ENCODE data around the gene VGF. TPM values are rescaled to one million over a fixed set of nuclear protein-coding genes. Genes with fewer than 3 reads are reported as not detected.

VGF gene
- total RNA-seq, 1 donor from 2014 or later, result 0.16 TPM

DNA sequence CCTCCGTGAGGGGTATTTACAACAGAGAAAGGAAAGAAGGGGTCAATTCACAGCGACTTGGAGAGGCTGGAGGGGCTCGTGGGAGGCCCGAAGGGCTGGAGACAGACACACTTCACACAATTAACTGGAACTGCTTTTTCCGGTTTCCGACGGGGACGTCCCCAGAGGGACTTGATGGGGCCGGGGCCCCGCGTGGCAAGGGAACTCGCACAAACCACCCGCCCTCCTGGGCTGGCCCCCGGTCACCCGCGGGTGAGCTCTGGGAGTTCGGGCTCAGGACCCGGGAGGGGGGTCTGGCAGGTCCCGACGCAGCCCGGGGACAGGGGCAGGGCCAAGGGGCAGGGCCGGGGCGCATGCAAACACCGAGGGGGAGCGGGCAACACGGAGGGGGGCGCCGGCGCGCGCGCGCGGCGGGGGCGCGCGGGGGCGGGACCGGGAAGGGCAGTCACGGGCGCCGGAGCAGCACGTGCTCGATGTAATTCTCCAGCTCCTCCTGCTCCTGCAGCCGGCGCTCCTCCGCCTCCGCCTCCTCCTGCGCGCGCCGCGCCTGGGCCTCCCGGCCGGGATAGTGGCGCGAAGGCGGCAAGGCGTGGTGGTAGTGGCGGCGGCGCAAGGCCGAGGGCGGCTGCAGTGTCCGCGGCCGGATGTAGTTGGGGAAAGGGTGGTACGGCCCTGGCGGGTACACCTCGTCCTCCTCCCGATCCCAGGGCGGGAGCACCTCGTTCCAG is 2.7 kb downstream of the VGF start:
- TF ChIP-seq, protein P1, sequence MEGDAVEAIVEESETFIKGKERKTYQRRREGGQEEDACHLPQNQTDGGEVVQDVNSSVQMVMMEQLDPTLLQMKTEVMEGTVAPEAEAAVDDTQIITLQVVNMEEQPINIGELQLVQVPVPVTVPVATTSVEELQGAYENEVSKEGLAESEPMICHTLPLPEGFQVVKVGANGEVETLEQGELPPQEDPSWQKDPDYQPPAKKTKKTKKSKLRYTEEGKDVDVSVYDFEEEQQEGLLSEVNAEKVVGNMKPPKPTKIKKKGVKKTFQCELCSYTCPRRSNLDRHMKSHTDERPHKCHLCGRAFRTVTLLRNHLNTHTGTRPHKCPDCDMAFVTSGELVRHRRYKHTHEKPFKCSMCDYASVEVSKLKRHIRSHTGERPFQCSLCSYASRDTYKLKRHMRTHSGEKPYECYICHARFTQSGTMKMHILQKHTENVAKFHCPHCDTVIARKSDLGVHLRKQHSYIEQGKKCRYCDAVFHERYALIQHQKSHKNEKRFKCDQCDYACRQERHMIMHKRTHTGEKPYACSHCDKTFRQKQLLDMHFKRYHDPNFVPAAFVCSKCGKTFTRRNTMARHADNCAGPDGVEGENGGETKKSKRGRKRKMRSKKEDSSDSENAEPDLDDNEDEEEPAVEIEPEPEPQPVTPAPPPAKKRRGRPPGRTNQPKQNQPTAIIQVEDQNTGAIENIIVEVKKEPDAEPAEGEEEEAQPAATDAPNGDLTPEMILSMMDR (IDR thresholded peaks at IDR 0.05), result no peak

DNA sequence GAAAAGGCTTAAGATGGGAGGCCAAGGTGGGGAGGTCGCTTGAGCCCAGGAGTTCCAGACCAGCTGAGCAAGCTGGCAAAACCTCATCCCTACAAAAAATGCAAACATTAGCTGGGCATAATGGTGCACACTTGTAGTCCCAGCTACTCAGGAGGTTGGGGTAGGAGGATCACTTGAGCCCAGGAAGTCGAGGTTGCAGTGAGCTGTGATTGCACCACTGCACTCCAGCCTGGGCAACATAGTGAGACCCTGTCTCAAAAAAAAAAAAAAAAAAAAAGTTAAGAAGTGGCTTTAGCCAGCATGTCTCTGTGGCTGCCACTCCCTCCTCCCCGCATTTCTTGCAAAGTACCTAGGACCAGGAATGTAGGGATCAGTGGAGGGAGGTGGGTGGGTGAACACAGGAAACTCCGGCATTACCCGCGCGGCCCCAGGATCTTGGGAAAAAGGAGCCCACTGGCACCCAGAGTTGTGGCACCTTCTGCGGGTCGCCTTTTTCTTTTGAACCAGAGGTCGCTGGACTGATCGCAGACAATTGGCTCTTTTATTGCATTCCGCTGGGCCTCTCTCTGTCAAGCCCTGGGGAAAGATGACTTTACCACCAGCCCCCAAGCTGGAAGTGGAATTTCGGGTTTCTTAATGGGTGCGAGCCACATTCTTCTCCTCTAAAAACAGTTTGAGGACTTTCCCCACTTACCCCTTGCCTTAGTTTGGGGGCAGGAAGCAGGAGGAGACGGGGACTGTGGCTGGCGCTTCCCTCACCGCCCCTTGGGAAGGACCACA is 3.5 kb downstream of the VGF start:
- TF ChIP-seq, protein P1 (IDR thresholded peaks at IDR 0.05), result no peak
- Mint-ChIP-seq H3K4me3 (ENCODE audit: unreplicated experiment) (peak overlapping the region; percentile 68), H3K36me3 (ENCODE audit: unreplicated experiment) (peaks cover 13% of the 10 kb centered on the region), H3K4me1 (ENCODE audit: unreplicated experiment) (peaks cover 28% of the 10 kb centered on the region), H3K27me3 (ENCODE audit: unreplicated experiment) (peaks cover 22% of the 10 kb centered on the region), H3K27ac (ENCODE audit: unreplicated experiment) (no peak overlapping the region), H3K9me3 (ENCODE audit: unreplicated experiment) (no peaks in the 10 kb centered on the region)
- DNase-seq (ENCODE audit: extremely low spot score, unreplicated experiment), result no peak

More for the DNA sequence above, 2.7 kb downstream of the VGF start:
- H3K4me1 Mint-ChIP-seq (ENCODE audit: unreplicated experiment), result peaks cover 31% of the 10 kb centered on the region
- H3K9me3 Mint-ChIP-seq (ENCODE audit: unreplicated experiment), result no peaks in the 10 kb centered on the region
- no peak overlapping the region for H3K27ac Mint-ChIP-seq (ENCODE audit: unreplicated experiment)
- H3K36me3 Mint-ChIP-seq (ENCODE audit: unreplicated experiment), result peaks cover 11% of the 10 kb centered on the region
- peak overlapping the region; percentile 68 for H3K4me3 Mint-ChIP-seq (ENCODE audit: unreplicated experiment)
- H3K27me3 Mint-ChIP-seq (ENCODE audit: unreplicated experiment), result peaks cover 30% of the 10 kb centered on the region
- peak; percentile 88 for DNase-seq (ENCODE audit: extremely low spot score, unreplicated experiment)

DNA sequence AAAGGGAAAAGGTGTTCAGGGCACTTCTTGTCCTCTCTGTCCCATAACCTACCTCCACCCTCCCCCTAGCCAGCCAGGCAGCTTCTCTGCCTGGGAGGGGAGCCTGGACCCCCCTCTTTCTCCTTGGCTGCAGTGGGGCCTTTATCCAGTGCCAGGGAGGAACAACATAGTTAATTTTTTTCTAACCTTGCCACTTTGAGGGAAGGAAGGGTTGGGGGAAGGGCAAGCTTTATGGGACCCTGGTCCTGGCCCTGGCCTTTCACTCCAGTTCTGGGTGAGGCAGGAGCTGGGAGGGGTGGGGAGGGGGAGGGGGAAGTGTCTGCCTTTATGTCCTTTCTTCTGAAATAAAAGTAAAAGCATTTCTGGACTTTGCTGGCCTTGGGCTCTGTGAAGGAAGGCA is 4.5 kb downstream of the VGF start:
- H3K4me3 Mint-ChIP-seq (ENCODE audit: unreplicated experiment), result no peak overlapping the region
- TF ChIP-seq, protein P1 (IDR thresholded peaks at IDR 0.05), result no peak
- H3K9me3 Mint-ChIP-seq (ENCODE audit: unreplicated experiment), result no peaks in the 10 kb centered on the region
- peaks cover 25% of the 10 kb centered on the region for H3K4me1 Mint-ChIP-seq (ENCODE audit: unreplicated experiment)
- peaks cover 15% of the 10 kb centered on the region for H3K27me3 Mint-ChIP-seq (ENCODE audit: unreplicated experiment)
- H3K36me3 Mint-ChIP-seq (ENCODE audit: unreplicated experiment), result peaks cover 18% of the 10 kb centered on the region
- no peak overlapping the region for H3K27ac Mint-ChIP-seq (ENCODE audit: unreplicated experiment)
- DNase-seq (ENCODE audit: extremely low spot score, unreplicated experiment), result no peak

DNA sequence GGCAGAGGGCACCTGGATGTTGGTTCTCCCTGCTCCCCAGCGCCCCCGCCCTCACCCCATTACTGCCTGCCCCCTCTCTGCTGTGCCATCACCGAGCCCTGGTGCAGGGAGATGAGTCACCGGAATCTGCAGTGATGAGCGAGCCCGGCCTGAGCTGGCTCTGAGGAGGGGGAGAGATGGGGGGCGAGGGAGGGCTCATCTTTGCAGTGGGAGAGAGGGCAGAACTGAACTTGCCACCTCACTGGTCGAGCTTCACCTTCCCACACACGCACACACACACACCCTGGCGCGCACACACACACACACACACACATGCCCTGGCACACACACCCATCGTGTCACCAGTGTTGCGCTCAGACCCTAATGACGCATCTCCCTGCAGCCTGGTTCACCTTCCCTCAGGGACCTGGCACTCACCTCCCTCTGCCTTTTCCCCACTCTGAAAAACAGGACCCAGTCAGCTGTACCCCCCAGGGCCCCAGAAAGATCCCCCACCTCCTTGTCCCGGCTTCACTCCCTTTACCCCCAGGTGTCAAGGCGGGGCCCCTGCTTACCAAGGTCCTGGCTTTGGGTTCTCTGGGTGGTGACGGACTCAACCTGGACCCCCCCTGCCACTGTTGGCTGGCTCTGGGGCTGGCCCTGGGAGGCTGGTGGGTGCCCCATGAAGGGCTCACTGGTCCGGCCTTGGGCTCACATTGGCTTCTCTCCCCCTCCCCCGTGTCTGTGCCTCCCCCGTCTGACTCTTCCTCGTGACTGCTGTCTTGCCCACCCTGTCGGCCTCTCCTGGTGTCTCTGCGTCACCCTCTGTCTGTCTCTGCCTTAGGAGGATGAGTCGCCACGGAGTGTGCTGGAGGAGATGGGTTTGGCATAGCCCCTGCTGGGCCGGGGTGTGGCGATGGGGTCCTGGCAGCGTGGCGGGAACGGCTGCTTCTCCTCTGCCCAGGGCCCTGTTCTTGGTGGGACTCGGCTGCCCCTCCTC is 5.4 kb downstream of the VGF start:
- Mint-ChIP-seq H3K4me1 (ENCODE audit: unreplicated experiment) (peaks cover 24% of the 10 kb centered on the region), H3K9me3 (ENCODE audit: unreplicated experiment) (no peaks in the 10 kb centered on the region), H3K27me3 (ENCODE audit: unreplicated experiment) (peaks cover 9% of the 10 kb centered on the region), H3K27ac (ENCODE audit: unreplicated experiment) (no peak overlapping the region), H3K36me3 (ENCODE audit: unreplicated experiment) (peaks cover 18% of the 10 kb centered on the region), H3K4me3 (ENCODE audit: unreplicated experiment) (no peak overlapping the region)
- no peak for DNase-seq (ENCODE audit: extremely low spot score, unreplicated experiment)
- TF ChIP-seq, protein P1 (IDR thresholded peaks at IDR 0.05), result no peak

Data from osteocyte (in vitro differentiated cells).